ENCODE results near the gene PTPRM.

PTPRM gene

GRCh38 chr18:8385400-8385799 is 818.3 kb downstream of the PTPRM start:
- H3K9me3 ChIP-seq (ENCODE audit: control insufficient read depth, insufficient read depth, low read length), result no peaks in the 10 kb centered on the region
- no peak for DNase-seq (ENCODE audit: low read depth, low spot score)
- H3K27me3 ChIP-seq (ENCODE audit: control insufficient read depth, insufficient read depth, low read length), result no peaks in the 10 kb centered on the region
- H3K36me3 ChIP-seq (ENCODE audit: control insufficient read depth, insufficient read depth, low read length), result no peaks in the 10 kb centered on the region
- H3K27ac ChIP-seq (ENCODE audit: low read length), result no peak overlapping the region
- no peaks in the 10 kb centered on the region for H3K4me1 ChIP-seq (ENCODE audit: control insufficient read depth, insufficient read depth, low read length)
- no peak overlapping the region for H3K4me3 ChIP-seq (ENCODE audit: low read length)
- WGBS (ENCODE audit: insufficient coverage, insufficient read length), result no CpG with 5 or more reads among the region's 4 CpGs

- Histone ChIP-seq H3K27me3 (ENCODE audit: control insufficient read depth, insufficient read depth, low read length) (no peaks in the 10 kb centered on the region), H3K9me3 (ENCODE audit: control insufficient read depth, insufficient read depth, low read length) (no peaks in the 10 kb centered on the region), H3K36me3 (ENCODE audit: control insufficient read depth, insufficient read depth, low read length) (no peaks in the 10 kb centered on the region), H3K4me3 (ENCODE audit: low read length) (no peak overlapping the region), H3K4me1 (ENCODE audit: control insufficient read depth, insufficient read depth, low read length) (no peaks in the 10 kb centered on the region), H3K27ac (ENCODE audit: low read length) (no peak overlapping the region)
- DNase-seq (ENCODE audit: low read depth, low spot score), result no peak
- no CpG with 5 or more reads among the region's 13 CpGs for WGBS (ENCODE audit: insufficient coverage, insufficient read length)
Measured at GRCh38 chr18:8386669-8387380, 819.7 kb downstream of the PTPRM start.

GRCh38 chr18:8389391-8390340 is 822.5 kb downstream of the PTPRM start:
- H3K9me3 ChIP-seq (ENCODE audit: control insufficient read depth, insufficient read depth, low read length), result no peaks in the 10 kb centered on the region
- H3K27ac ChIP-seq (ENCODE audit: low read length), result no peak overlapping the region
- H3K36me3 ChIP-seq (ENCODE audit: control insufficient read depth, insufficient read depth, low read length), result no peaks in the 10 kb centered on the region
- peak; percentile 72 for DNase-seq (ENCODE audit: low read depth, low spot score)
- no peak overlapping the region for H3K4me3 ChIP-seq (ENCODE audit: low read length)
- no peaks in the 10 kb centered on the region for H3K4me1 ChIP-seq (ENCODE audit: control insufficient read depth, insufficient read depth, low read length)
- H3K27me3 ChIP-seq (ENCODE audit: control insufficient read depth, insufficient read depth, low read length), result no peaks in the 10 kb centered on the region
- WGBS (ENCODE audit: insufficient coverage, insufficient read length), result no CpG with 5 or more reads among the region's 14 CpGs

GRCh38 chr18:8391068-8391467 is 824.0 kb downstream of the PTPRM start:
- WGBS (ENCODE audit: insufficient coverage, insufficient read length), result no CpG with 5 or more reads among the region's 2 CpGs
- Histone ChIP-seq H3K4me3 (ENCODE audit: low read length) (no peak overlapping the region), H3K36me3 (ENCODE audit: control insufficient read depth, insufficient read depth, low read length) (no peaks in the 10 kb centered on the region), H3K27ac (ENCODE audit: low read length) (no peak overlapping the region), H3K9me3 (ENCODE audit: control insufficient read depth, insufficient read depth, low read length) (no peaks in the 10 kb centered on the region), H3K27me3 (ENCODE audit: control insufficient read depth, insufficient read depth, low read length) (no peaks in the 10 kb centered on the region), H3K4me1 (ENCODE audit: control insufficient read depth, insufficient read depth, low read length) (no peaks in the 10 kb centered on the region)
- DNase-seq (ENCODE audit: low read depth, low spot score), result no peak

- Histone ChIP-seq H3K27ac (ENCODE audit: low read length) (no peak overlapping the region), H3K36me3 (ENCODE audit: control insufficient read depth, insufficient read depth, low read length) (no peaks in the 10 kb centered on the region), H3K4me1 (ENCODE audit: control insufficient read depth, insufficient read depth, low read length) (no peaks in the 10 kb centered on the region), H3K9me3 (ENCODE audit: control insufficient read depth, insufficient read depth, low read length) (no peaks in the 10 kb centered on the region), H3K27me3 (ENCODE audit: control insufficient read depth, insufficient read depth, low read length) (no peaks in the 10 kb centered on the region), H3K4me3 (ENCODE audit: low read length) (no peak overlapping the region)
- WGBS (ENCODE audit: insufficient coverage, insufficient read length), result no CpG with 5 or more reads among the region's 7 CpGs
- DNase-seq (ENCODE audit: low read depth, low spot score), result no peak
Measured at GRCh38 chr18:8396254-8396653, 829.1 kb downstream of the PTPRM start.

GRCh38 chr18:8397034-8397433 is 829.9 kb downstream of the PTPRM start:
- no peak for DNase-seq (ENCODE audit: low read depth, low spot score)
- no peaks in the 10 kb centered on the region for H3K27me3 ChIP-seq (ENCODE audit: control insufficient read depth, insufficient read depth, low read length)
- H3K36me3 ChIP-seq (ENCODE audit: control insufficient read depth, insufficient read depth, low read length), result no peaks in the 10 kb centered on the region
- WGBS (ENCODE audit: insufficient coverage, insufficient read length), result no CpG with 5 or more reads among the region's 12 CpGs
- no peaks in the 10 kb centered on the region; the same call in none of the 2 replicates for H3K4me1 ChIP-seq (ENCODE audit: control insufficient read depth, insufficient read depth, low read length)
- H3K27ac ChIP-seq (ENCODE audit: low read length), result no peak overlapping the region
- no peaks in the 10 kb centered on the region for H3K9me3 ChIP-seq (ENCODE audit: control insufficient read depth, insufficient read depth, low read length)
- no peak overlapping the region for H3K4me3 ChIP-seq (ENCODE audit: low read length)

- no CpG with 5 or more reads among the region's 8 CpGs for WGBS (ENCODE audit: insufficient coverage, insufficient read length)
- no peaks in the 10 kb centered on the region for H3K27me3 ChIP-seq (ENCODE audit: control insufficient read depth, insufficient read depth, low read length)
Measured at GRCh38 chr18:8399138-8399537, 832.0 kb downstream of the PTPRM start.

GRCh38 chr18:8400193-8400752 is 833.2 kb downstream of the PTPRM start:
- WGBS (ENCODE audit: insufficient coverage, insufficient read length), result no CpG with 5 or more reads among the region's 17 CpGs
- Histone ChIP-seq H3K27ac (ENCODE audit: low read length) (no peak overlapping the region), H3K9me3 (ENCODE audit: control insufficient read depth, insufficient read depth, low read length) (no peaks in the 10 kb centered on the region), H3K36me3 (ENCODE audit: control insufficient read depth, insufficient read depth, low read length) (no peaks in the 10 kb centered on the region), H3K4me3 (ENCODE audit: low read length) (no peak overlapping the region), H3K4me1 (ENCODE audit: control insufficient read depth, insufficient read depth, low read length) (no peaks in the 10 kb centered on the region; the same call in none of the 2 replicates), H3K27me3 (ENCODE audit: control insufficient read depth, insufficient read depth, low read length) (no peaks in the 10 kb centered on the region)
- no peak for DNase-seq (ENCODE audit: low read depth, low spot score)

More at GRCh38 chr18:8399138-8399537, 832.0 kb downstream of the PTPRM start:
- Histone ChIP-seq H3K9me3 (ENCODE audit: control insufficient read depth, insufficient read depth, low read length) (no peaks in the 10 kb centered on the region), H3K4me1 (ENCODE audit: control insufficient read depth, insufficient read depth, low read length) (no peaks in the 10 kb centered on the region; the same call in none of the 2 replicates), H3K4me3 (ENCODE audit: low read length) (no peak overlapping the region), H3K36me3 (ENCODE audit: control insufficient read depth, insufficient read depth, low read length) (no peaks in the 10 kb centered on the region), H3K27ac (ENCODE audit: low read length) (no peak overlapping the region)
- DNase-seq (ENCODE audit: low read depth, low spot score), result no peak

GRCh38 chr18:8400825-8401224 is 833.7 kb downstream of the PTPRM start:
- no peak overlapping the region for H3K27ac ChIP-seq (ENCODE audit: low read length)
- H3K4me3 ChIP-seq (ENCODE audit: low read length), result no peak overlapping the region
- H3K27me3 ChIP-seq (ENCODE audit: control insufficient read depth, insufficient read depth, low read length), result no peaks in the 10 kb centered on the region
- no peaks in the 10 kb centered on the region for H3K36me3 ChIP-seq (ENCODE audit: control insufficient read depth, insufficient read depth, low read length)
- no CpG with 5 or more reads among the region's 2 CpGs for WGBS (ENCODE audit: insufficient coverage, insufficient read length)
- no peaks in the 10 kb centered on the region; the same call in none of the 2 replicates for H3K4me1 ChIP-seq (ENCODE audit: control insufficient read depth, insufficient read depth, low read length)
- no peak for DNase-seq (ENCODE audit: low read depth, low spot score)
- H3K9me3 ChIP-seq (ENCODE audit: control insufficient read depth, insufficient read depth, low read length), result no peaks in the 10 kb centered on the region

GRCh38 chr18:8401606-8402005 is 834.5 kb downstream of the PTPRM start:
- Histone ChIP-seq H3K27ac (ENCODE audit: low read length) (no peak overlapping the region), H3K36me3 (ENCODE audit: control insufficient read depth, insufficient read depth, low read length) (no peaks in the 10 kb centered on the region), H3K9me3 (ENCODE audit: control insufficient read depth, insufficient read depth, low read length) (no peaks in the 10 kb centered on the region), H3K27me3 (ENCODE audit: control insufficient read depth, insufficient read depth, low read length) (no peaks in the 10 kb centered on the region), H3K4me1 (ENCODE audit: control insufficient read depth, insufficient read depth, low read length) (no peaks in the 10 kb centered on the region; the same call in none of the 2 replicates), H3K4me3 (ENCODE audit: low read length) (no peak overlapping the region)
- no CpG with 5 or more reads among the region's 17 CpGs for WGBS (ENCODE audit: insufficient coverage, insufficient read length)
- no peak for DNase-seq (ENCODE audit: low read depth, low spot score)

Data from iPS DF 6.9 (cell line).